NB4 (cell line): ENCODE data around the gene CCDC34.

Experiments used
- CTCF ChIP-seq: IDR thresholded peaks from one replicate; pipeline ENCODE4 v1.5.1; 2012; ENCODE audit warnings: low read depth, low read length
- POLR2A ChIP-seq: IDR thresholded peaks from 2 replicates; pipeline ENCODE4 v1.6.1; 2011; ENCODE audit warnings: mild to moderate bottlenecking; ENCODE audit not compliant: insufficient read length; ENCODE audit errors: extremely low read depth
- TF ChIP-seq, protein P1 (sequence below): IDR thresholded peaks from 2 replicates; pipeline ENCODE4 v1.6.1; 2011; ENCODE audit warnings: low read depth, low read length

GRCh38 chr11:27310182-27310581 lies 52.8 kb downstream of the CCDC34 start:
- TF ChIP-seq CTCF (no peak), POLR2A (no peak)
- TF ChIP-seq, protein P1, sequence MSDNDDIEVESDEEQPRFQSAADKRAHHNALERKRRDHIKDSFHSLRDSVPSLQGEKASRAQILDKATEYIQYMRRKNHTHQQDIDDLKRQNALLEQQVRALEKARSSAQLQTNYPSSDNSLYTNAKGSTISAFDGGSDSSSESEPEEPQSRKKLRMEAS, result no peak
